Natural killer cell (primary cell): ENCODE data around the gene DDX25. TPM values are rescaled to one million over a fixed set of nuclear protein-coding genes. Genes with fewer than 3 reads are reported as not detected.

ENCODE experiments used
- ATAC-seq, 3 donors: fragments of 150-1000 bp in 2 of 3; fragments of 200-7000 bp in 1 of 3; cut with Tn5 transposase; 1 replicate in 1 of 3; 2 replicates in 2 of 3; pipeline ENCODE4 v1.10.0; 2021; ENCODE audit warnings: mild to moderate bottlenecking in 2 of 3, moderate library complexity in 2 of 3
- DNase-seq, 2 donors: peaks; one replicate each; pipeline versions ENCODE4 v3.0.0 to v3.0.0-alpha.2; 2013 to 2021; ENCODE audit warnings: mixed read lengths in 1 of 2
- H3K27ac ChIP-seq: one replicate; pipeline ENCODE4 v1.5.1; 2013; ENCODE audit warnings: mild to moderate bottlenecking, low read length
- H3K27me3 ChIP-seq: one replicate; pipeline ENCODE4 v1.6.1; 2013; ENCODE audit warnings: low read length; ENCODE audit not compliant: control insufficient read depth, insufficient read depth
- H3K36me3 ChIP-seq: one replicate; pipeline ENCODE4 v1.6.1; 2013; ENCODE audit warnings: low read length; ENCODE audit not compliant: control insufficient read depth, insufficient read depth
- H3K4me1 ChIP-seq: one replicate; pipeline ENCODE4 v1.6.1; 2013; ENCODE audit warnings: low read length; ENCODE audit not compliant: control insufficient read depth, insufficient read depth
- H3K4me3 ChIP-seq: one replicate; pipeline ENCODE4 v1.5.1; 2013; ENCODE audit warnings: low read length
- H3K9me3 ChIP-seq: one replicate; pipeline ENCODE4 v1.6.1; 2013; ENCODE audit warnings: low read length; ENCODE audit not compliant: control insufficient read depth, insufficient read depth
- H3K27ac Mint-ChIP-seq, 2 donors: one replicate each; pipeline ENCODE4 v1.8.0; 2022; ENCODE audit warnings: mild to moderate bottlenecking in 2 of 2, mixed read lengths in 2 of 2, moderate library complexity in 1 of 2
- H3K27me3 Mint-ChIP-seq, 2 donors: one replicate each; pipeline ENCODE4 v1.8.0; 2022; ENCODE audit warnings: low read depth in 2 of 2, mixed read lengths in 2 of 2
- H3K36me3 Mint-ChIP-seq: one replicate; pipeline ENCODE4 v1.8.0; 2022; ENCODE audit warnings: mixed read lengths
- H3K4me1 Mint-ChIP-seq, 2 donors: one replicate each; pipeline ENCODE4 v1.8.0; 2022; ENCODE audit warnings: mixed read lengths in 2 of 2
- H3K4me3 Mint-ChIP-seq: one replicate; pipeline ENCODE4 v1.8.0; 2022; ENCODE audit warnings: mild to moderate bottlenecking, moderate library complexity, mixed read lengths
- H3K9me3 Mint-ChIP-seq, 2 donors: one replicate each; pipeline ENCODE4 v1.8.0; 2022; ENCODE audit warnings: mixed read lengths in 2 of 2
- WGBS: methylation state at CpG from one replicate; pipeline ENCODE4 v1.1.7; 2013; ENCODE audit warnings: missing lambda C conversion rate; ENCODE audit not compliant: insufficient coverage; 5-methylcytosine and 5-hydroxymethylcytosine counted together
- intact Hi-C: fragments of 100-400 bp; cut with micrococcal nuclease; formaldehyde crosslinking; loops from one replicate; pipeline ENCODE4 v1.14.2; 2022
- total RNA-seq, 4 donors: library from RNA; stranded (reverse); fragments of 120-200 nt in 1 of 4; gene quantifications; one replicate each; pipeline versions ENCODE4 v1.2.3 to v1.2.4, GENCODE V29; 2013 to 2022
- TF ChIP-seq, protein P1 (sequence below): fragments of 200-600 bp; IDR thresholded peaks from one replicate; pipeline ENCODE4 v1.8.0; 2022; ENCODE audit warnings: antibody characterized with exemption

The DDX25 gene
- total RNA-seq, 3 donors from 2014 or later (not counting 1 experiment from before 2014, with no cell fraction given), result not detected

DNA sequence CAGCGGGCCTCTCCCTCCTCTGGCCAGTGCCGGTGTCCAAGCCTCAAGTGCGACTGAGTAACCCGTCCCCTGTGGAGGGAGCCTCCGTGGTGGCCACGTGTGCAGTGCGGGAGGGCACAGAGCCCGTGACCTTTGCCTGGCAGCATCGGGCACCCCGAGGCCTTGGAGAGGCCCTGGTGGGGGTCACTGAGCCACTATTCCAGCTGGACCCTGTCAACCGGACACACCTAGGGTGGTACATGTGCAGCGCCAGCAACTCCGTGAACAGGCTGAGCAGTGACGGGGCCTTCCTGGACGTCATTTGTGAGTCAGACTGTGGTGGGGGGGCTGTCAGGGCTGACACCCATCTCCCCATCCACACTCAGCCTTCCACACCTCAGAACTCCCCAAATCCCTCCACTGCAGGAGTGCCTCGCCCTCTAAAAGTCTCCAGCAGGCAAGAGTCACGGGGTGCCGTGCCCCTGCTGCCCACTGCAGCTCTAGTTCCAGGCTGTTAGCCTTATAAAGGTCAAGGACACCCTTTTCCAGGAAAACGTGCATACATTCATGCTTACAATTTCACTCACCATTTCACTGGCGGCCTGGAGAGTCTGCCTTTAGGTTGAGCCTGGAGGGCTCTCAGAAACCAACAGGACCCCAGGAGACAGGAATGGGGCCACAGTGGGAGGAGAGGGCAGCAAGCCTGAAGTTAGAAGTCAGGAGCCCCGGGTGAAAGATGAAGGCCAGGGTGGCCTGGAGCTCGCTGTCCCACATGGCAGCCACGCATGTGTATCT lies 44.2 kb downstream of the DDX25 start:
- Mint-ChIP-seq H3K9me3 (no peaks in the 10 kb centered on the region), H3K27me3 (peaks cover 8 to 17% of the 10 kb centered on the region in 2 donors), H3K27ac (no peak overlapping the region), H3K4me3 (no peak overlapping the region), H3K36me3 (no peaks in the 10 kb centered on the region), H3K4me1 (no peaks in the 10 kb centered on the region)
- intact Hi-C loops, result no loop called here
- Histone ChIP-seq H3K27ac (no peak overlapping the region), H3K27me3 (no peaks in the 10 kb centered on the region), H3K4me3 (no peak overlapping the region), H3K36me3 (no peaks in the 10 kb centered on the region), H3K4me1 (no peaks in the 10 kb centered on the region), H3K9me3 (no peaks in the 10 kb centered on the region)
- ATAC-seq (no peak), DNase-seq (no peak)
- WGBS, result 79% methylated on average over 23 of the region's 23 CpGs
- TF ChIP-seq, protein P1, sequence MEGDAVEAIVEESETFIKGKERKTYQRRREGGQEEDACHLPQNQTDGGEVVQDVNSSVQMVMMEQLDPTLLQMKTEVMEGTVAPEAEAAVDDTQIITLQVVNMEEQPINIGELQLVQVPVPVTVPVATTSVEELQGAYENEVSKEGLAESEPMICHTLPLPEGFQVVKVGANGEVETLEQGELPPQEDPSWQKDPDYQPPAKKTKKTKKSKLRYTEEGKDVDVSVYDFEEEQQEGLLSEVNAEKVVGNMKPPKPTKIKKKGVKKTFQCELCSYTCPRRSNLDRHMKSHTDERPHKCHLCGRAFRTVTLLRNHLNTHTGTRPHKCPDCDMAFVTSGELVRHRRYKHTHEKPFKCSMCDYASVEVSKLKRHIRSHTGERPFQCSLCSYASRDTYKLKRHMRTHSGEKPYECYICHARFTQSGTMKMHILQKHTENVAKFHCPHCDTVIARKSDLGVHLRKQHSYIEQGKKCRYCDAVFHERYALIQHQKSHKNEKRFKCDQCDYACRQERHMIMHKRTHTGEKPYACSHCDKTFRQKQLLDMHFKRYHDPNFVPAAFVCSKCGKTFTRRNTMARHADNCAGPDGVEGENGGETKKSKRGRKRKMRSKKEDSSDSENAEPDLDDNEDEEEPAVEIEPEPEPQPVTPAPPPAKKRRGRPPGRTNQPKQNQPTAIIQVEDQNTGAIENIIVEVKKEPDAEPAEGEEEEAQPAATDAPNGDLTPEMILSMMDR, result no peak

DNA sequence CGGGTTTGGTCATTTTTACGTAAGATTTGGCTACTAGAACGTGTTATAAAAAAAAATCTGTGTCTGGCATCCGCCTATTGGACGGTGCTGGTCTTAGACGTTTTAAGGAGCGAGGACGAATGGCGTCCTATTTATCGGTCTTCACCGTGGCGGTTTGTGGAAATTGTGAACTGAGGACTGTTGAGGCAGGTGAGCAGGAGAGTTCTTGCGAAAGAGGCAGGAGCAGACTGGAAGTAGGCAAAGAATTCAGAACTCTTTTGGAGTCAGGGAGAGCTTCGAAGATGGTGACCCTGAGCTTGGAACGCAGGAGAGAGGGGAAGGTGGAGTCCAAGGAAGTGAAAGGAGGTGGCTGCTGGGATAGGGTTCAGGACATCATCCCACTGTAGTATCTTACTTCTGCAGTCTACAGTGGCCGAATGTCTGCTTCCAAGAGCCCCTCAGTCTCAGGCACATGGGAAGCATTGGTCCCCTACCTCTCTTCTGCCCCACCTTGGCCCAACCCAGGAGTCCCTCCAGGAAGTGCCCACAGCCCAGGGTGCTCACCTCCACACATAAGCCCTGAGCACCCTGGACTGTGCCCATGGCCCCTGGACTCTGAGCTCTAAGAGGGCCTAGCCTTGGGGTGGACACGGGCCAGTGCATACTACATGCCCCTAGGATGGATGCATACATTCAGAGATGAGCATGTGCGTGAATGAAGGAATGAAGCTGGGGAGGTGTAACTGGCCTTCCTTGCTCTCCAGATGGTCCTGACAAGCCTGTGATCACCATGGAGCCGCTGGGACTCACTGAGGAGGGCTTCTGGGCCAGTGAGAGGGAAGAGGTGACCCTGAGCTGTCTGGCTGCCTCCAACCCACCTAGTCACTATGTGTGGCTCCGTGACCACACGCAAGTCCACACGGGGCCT lies 45.2 kb downstream of the DDX25 start:
- 92% methylated on average over 22 of the region's 22 CpGs for WGBS
- no peaks in the 10 kb centered on the region for H3K36me3 ChIP-seq
- H3K27me3 ChIP-seq, result no peaks in the 10 kb centered on the region
- no peaks in the 10 kb centered on the region for H3K36me3 Mint-ChIP-seq
- intact Hi-C loops, result no loop called here
- H3K27me3 Mint-ChIP-seq, result peaks cover 5 to 7% of the 10 kb centered on the region in 2 donors
- ATAC-seq (peak in 1 of 3 donors; percentile 17), DNase-seq (no peak)
- no peaks in the 10 kb centered on the region for H3K4me1 Mint-ChIP-seq
- H3K4me1 ChIP-seq, result no peaks in the 10 kb centered on the region
- TF ChIP-seq, protein P1, result no peak
- no peaks in the 10 kb centered on the region for H3K9me3 ChIP-seq
- no peak overlapping the region for H3K4me3 ChIP-seq
- H3K27ac Mint-ChIP-seq, result no peak overlapping the region
- H3K4me3 Mint-ChIP-seq, result no peak overlapping the region
- no peak overlapping the region for H3K27ac ChIP-seq
- H3K9me3 Mint-ChIP-seq, result no peaks in the 10 kb centered on the region

DNA sequence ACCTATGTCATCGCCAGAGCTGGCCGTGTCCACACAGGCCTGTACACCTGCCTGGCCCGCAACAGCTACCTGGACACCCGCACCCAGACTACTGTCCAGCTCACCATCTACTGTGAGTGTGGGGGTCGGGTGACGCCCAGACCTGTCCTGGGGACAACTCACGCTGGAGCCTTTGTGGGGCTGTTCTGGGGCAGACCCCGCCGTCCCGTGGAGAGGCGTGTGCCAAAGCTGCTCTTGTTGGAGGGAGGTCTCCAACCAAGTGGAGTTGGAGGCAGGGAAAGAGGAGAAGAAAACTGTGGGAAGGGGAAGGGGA lies 45.8 kb downstream of the DDX25 start:
- H3K4me3 Mint-ChIP-seq, result no peak overlapping the region
- 92% methylated on average over 11 of the region's 11 CpGs for WGBS

More for the DNA sequence above, 45.8 kb downstream of the DDX25 start:
- TF ChIP-seq, protein P1, result no peak
- H3K27ac Mint-ChIP-seq, result no peak overlapping the region
- ATAC-seq (no peak), DNase-seq (no peak)
- no peaks in the 10 kb centered on the region for H3K36me3 Mint-ChIP-seq
- no peak overlapping the region for H3K4me3 ChIP-seq
- H3K36me3 ChIP-seq, result no peaks in the 10 kb centered on the region
- no peak overlapping the region for H3K27ac ChIP-seq
- H3K4me1 Mint-ChIP-seq, result no peaks in the 10 kb centered on the region
- H3K4me1 ChIP-seq, result no peaks in the 10 kb centered on the region
- intact Hi-C loops, result no loop called here
- no peaks in the 10 kb centered on the region for H3K27me3 ChIP-seq
- H3K9me3 ChIP-seq, result no peaks in the 10 kb centered on the region
- peaks cover 5 to 7% of the 10 kb centered on the region in 2 donors for H3K27me3 Mint-ChIP-seq
- no peaks in the 10 kb centered on the region for H3K9me3 Mint-ChIP-seq
